Esophagus muscularis mucosa (tissue), 4 donors: ENCODE results near the gene HOXA10. TPM values are rescaled to one million over a fixed set of nuclear protein-coding genes. Genes with fewer than 3 reads are reported as not detected.

Experiments used
- DNase-seq: peaks from one replicate; pipeline ENCODE4 v3.0.0-alpha.2; 2017; ENCODE audit errors: extremely low spot score
- H3K27ac ChIP-seq, 4 donors: fragments of 200-600 bp; sonication (generic); replicated peaks in 1 of 4; 1 replicate in 3 of 4; 2 replicates in 1 of 4; pipeline ENCODE4 v1.5.1; 2016 to 2019; ENCODE audit warnings: mild to moderate bottlenecking in 1 of 4
- H3K27me3 ChIP-seq, 4 donors: fragments of 200-600 bp; sonication (generic); one replicate each; pipeline versions ENCODE4 v1.5.1 to v1.6.0; 2016 to 2019
- H3K36me3 ChIP-seq, 4 donors: fragments of 200-600 bp; sonication (generic); one replicate each; pipeline ENCODE4 v1.5.1; 2016 to 2019
- H3K4me1 ChIP-seq, 4 donors: fragments of 200-600 bp; sonication (generic); one replicate each; pipeline ENCODE4 v1.5.1; 2016 to 2019
- H3K4me3 ChIP-seq, 4 donors: fragments of 200-600 bp; sonication (generic); 1 replicate in 2 of 4; 2 replicates in 2 of 4; pipeline ENCODE4 v1.5.1; 2016 to 2019; ENCODE audit warnings: mild to moderate bottlenecking in 4 of 4, moderate library complexity in 1 of 4
- H3K9me3 ChIP-seq, 4 donors: fragments of 200-600 bp; sonication (generic); 1 replicate in 3 of 4; 2 replicates in 1 of 4; pipeline ENCODE4 v1.5.1; 2016 to 2019
- EP300 ChIP-seq: sonication (generic); formaldehyde crosslinking; IDR thresholded peaks from one replicate; pipeline ENCODE4 v1.6.1; 2017; ENCODE audit warnings: antibody characterized with exemption
- POLR2A ChIP-seq: fragments of 450-650 bp; IDR thresholded peaks from one replicate; pipeline ENCODE4 v1.6.1; 2017; ENCODE audit warnings: antibody characterized with exemption, moderate library complexity, mild to moderate bottlenecking, low read depth
- POLR2AphosphoS5 ChIP-seq, 2 donors: sonication (generic); formaldehyde crosslinking; IDR thresholded peaks; one replicate each; pipeline ENCODE4 v1.6.1; 2017; ENCODE audit warnings: antibody characterized with exemption in 2 of 2
- WGBS: methylation state at CpG from one replicate; pipeline ENCODE4 v1.1.5; 2018; 5-methylcytosine and 5-hydroxymethylcytosine counted together
- intact Hi-C: fragments of 100-400 bp; cut with DNase I; formaldehyde crosslinking; loops from one replicate; pipeline ENCODE4 v1.15.1; 2023
- total RNA-seq, 4 donors: library from RNA; depleted of rRNA; stranded (reverse); fragments of >200 nt; gene quantifications; one replicate each; pipeline versions ENCODE4 v1.1.0 to v1.2.1, GENCODE V29; 2016
- TF ChIP-seq, protein P1 (sequence below), 3 experiments: fragments of 200-600 bp in 2 of 3; fragments of 450-650 bp in 1 of 3; sonication (generic) in 2 of 3; IDR thresholded peaks; one replicate each; pipeline ENCODE4 v1.5.1; 2017 to 2019; ENCODE audit warnings: antibody characterized with exemption in 3 of 3, mild to moderate bottlenecking in 2 of 3, moderate library complexity in 1 of 3

HOXA10 gene
- total RNA-seq, 4 donors from 2014 or later = not detected

DNA sequence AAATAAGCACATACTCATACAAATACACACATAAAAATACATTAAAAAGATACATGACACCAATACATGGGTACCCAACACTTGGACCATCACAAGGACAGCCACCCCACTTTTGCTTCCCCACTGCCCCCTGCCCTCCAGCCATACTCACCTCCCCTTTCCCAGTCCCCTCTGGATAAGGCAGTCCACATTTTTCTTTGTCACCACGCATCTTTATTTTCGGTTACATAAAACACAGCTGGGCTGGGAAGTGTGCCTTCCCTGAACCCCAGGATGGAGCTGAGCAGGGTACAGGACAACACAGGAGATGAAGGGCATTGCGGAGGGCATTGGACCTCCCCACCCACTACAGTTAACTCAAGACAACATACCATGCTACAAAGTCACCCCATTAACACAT, 20.6 kb downstream of the HOXA10 start:
- Histone ChIP-seq H3K36me3 (no peaks in the 10 kb centered on the region), H3K9me3 (no peaks in the 10 kb centered on the region), H3K27ac (no peak overlapping the region), H3K27me3 (peaks cover 38 to 95% (median 73%) of the 10 kb centered on the region in 4 donors), H3K4me1 (peaks cover 45 to 70% (median 59%) of the 10 kb centered on the region in 4 donors), H3K4me3 (no peak overlapping the region)
- intact Hi-C loops = loop anchor here (10.0 kb wide), 1 partner anchor 1259 kb away; no protein-coding TSS in a partner anchor
- TF ChIP-seq POLR2A (no peak), POLR2AphosphoS5 (IDR thresholded peaks at IDR 0.05) (no peak), EP300 (no peak)
- TF ChIP-seq, protein P1, sequence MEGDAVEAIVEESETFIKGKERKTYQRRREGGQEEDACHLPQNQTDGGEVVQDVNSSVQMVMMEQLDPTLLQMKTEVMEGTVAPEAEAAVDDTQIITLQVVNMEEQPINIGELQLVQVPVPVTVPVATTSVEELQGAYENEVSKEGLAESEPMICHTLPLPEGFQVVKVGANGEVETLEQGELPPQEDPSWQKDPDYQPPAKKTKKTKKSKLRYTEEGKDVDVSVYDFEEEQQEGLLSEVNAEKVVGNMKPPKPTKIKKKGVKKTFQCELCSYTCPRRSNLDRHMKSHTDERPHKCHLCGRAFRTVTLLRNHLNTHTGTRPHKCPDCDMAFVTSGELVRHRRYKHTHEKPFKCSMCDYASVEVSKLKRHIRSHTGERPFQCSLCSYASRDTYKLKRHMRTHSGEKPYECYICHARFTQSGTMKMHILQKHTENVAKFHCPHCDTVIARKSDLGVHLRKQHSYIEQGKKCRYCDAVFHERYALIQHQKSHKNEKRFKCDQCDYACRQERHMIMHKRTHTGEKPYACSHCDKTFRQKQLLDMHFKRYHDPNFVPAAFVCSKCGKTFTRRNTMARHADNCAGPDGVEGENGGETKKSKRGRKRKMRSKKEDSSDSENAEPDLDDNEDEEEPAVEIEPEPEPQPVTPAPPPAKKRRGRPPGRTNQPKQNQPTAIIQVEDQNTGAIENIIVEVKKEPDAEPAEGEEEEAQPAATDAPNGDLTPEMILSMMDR (IDR thresholded peaks at IDR 0.05) = no peak
- WGBS = 44% methylated on average over 3 of the region's 3 CpGs
- DNase-seq = no peak

DNA sequence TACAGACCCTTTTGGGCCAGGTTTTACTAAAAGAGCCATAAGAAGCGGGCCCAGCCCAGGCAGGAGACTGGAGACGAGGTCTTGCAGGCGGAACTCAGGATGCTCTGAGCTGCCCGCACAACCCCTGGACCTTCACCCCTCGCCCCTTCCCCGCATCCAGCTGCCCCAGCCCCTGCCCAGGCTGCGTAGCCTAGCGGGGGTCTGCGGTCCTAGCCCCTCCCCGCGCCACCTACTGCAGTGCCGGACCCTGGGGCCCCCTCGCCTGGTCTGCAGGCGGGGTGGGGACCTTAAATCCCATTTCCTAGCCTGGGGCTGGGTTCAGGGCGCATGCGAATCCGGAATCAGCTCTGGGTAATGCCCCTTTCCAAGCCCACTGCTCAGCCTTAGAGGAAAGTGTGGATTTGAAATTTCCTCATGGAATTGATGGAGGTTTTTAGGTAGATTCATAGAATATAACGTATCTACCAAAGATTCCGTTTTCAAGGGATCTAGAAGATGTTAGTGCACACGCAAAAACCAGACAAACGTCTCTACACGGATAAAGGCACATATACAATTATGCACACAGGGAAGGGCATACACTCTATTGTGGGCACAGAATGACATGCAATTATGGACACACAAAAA, 21.2 kb downstream of the HOXA10 start:
- no peaks in the 10 kb centered on the region for H3K36me3 ChIP-seq
- no peaks in the 10 kb centered on the region for H3K9me3 ChIP-seq
- H3K27me3 ChIP-seq = peaks cover 40 to 95% (median 68%) of the 10 kb centered on the region in 4 donors
- peak overlapping the region in 3 of 4 donors; percentile 42 to 58 (median 46) for H3K4me3 ChIP-seq
- peak overlapping the region in 1 of 4 donors; percentile 28 for H3K27ac ChIP-seq
- intact Hi-C loops = loop anchor here (10.0 kb wide), 1 partner anchor 1258 kb away; no protein-coding TSS in a partner anchor
- DNase-seq = no peak
- 40% methylated on average over 21 of the region's 22 CpGs for WGBS
- H3K4me1 ChIP-seq = peaks cover 51 to 68% (median 62%) of the 10 kb centered on the region in 4 donors
- TF ChIP-seq POLR2AphosphoS5 (IDR thresholded peaks at IDR 0.05) = no peak
- TF ChIP-seq POLR2A = no peak

DNA sequence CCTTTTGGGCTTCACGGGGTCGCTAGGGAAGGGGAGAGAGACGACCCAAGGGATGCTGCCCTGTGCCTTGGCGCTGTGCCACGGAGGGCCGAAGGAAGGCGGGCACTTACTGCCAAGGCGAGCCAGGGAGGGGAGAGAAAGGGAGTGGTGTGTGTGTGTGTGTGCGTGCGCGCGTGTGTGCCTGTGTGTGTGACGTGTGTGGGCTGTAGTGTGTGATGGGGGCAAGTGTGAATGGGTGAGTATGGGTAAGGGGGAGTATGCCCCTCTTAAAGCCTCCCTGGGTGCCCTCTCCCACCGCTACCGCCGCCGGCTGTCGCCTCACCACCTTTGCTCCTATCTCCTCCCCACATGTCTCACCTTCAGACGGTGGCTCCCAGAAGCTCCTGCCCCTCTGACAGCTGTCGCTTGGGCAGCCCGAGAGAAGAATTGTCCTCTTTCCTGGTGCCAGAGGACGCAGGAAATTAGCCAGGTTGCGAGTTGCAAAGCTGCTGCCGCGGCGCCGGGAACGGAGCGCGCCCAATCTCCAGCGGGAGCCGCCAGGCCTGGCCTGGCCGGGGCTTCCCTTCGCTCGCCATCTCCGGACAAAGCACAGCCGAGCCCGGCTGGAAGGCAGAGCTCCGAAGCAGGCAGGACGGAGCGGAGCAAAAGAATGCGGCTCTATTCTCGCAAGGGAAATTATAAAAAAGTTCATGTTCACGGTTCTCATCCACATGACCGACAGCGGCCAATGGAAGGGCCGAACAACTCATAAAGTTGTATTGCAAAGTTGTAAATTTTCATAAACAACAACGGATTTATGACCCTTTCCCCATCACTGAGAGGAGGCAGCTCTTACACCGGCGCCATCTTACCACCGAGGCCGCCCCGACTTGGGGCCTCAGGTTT, 21.9 kb downstream of the HOXA10 start, which contains the start of gene HOXA3:
Gene HOXA3 (minus strand): TSS at position 653 of the 885 bp plus-strand sequence. CDS start 41,943 bp downstream, outside the sequence.
- H3K4me1 ChIP-seq = peaks cover 55 to 70% (median 66%) of the 10 kb centered on the region in 4 donors
- H3K27me3 ChIP-seq = peaks cover 40 to 95% (median 64%) of the 10 kb centered on the region in 4 donors
- no peaks in the 10 kb centered on the region for H3K36me3 ChIP-seq
- peak within 1 kb of the TSS; percentile 41 to 58 (median 44) for H3K4me3 ChIP-seq
- H3K27ac ChIP-seq = peak within 1 kb of the TSS in 2 of 4 donors; percentile 18 to 28
- intact Hi-C loops = loop anchor here (10.0 kb wide), 1 partner anchor 1257 kb away; no protein-coding TSS in a partner anchor
- DNase-seq = no peak
- TF ChIP-seq EP300 = no peak
- peak in 1 of 2 donors; percentile 13 for TF ChIP-seq POLR2AphosphoS5 (IDR thresholded peaks at IDR 0.05)
- TF ChIP-seq, protein P1 (IDR thresholded peaks at IDR 0.05) = no peak
- no peak for TF ChIP-seq POLR2A
- H3K9me3 ChIP-seq = no peaks in the 10 kb centered on the region
- WGBS = 18% methylated on average over 33 of the region's 53 CpGs

DNA sequence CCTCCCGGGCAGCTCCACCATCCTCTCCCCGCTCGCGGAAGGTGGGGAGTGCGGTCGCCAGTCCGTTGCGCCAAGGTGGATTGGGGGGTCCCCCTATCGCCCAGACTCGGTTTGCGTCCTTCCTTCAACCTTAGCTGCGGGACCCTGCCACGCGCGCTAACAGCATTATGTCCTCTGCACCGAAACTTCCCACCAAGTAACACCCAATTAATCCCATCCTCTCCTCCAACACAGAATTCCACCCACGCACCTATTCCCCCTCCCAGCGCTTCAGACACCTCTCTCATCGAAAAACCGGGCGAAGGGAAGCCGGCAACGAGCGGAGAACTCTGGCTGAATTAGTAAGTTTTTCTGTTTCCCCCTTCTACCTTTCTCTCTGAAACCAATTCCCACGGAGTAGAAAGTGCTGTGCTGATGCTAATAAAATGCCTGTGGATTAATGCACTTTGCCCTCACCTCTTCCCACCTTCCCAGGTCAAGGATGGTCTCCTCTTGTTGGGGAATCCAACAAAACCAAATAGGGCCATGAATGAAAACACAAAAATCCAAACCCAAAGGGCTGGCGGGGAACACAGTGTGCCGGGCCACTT, 22.7 kb downstream of the HOXA10 start:
- intact Hi-C loops = loop anchor here (10.0 kb wide), 1 partner anchor 1257 kb away; no protein-coding TSS in a partner anchor
- no peaks in the 10 kb centered on the region for H3K9me3 ChIP-seq
- peaks cover 35 to 95% (median 59%) of the 10 kb centered on the region in 4 donors for H3K27me3 ChIP-seq
- no peaks in the 10 kb centered on the region for H3K36me3 ChIP-seq
- H3K27ac ChIP-seq = peak overlapping the region in 3 of 4 donors; percentile 1 to 21 (median 10)
- TF ChIP-seq POLR2A (no peak), EP300 (no peak), POLR2AphosphoS5 (IDR thresholded peaks at IDR 0.05) (no peak)
- TF ChIP-seq, protein P1 (IDR thresholded peaks at IDR 0.05) = no peak
- peaks cover 52 to 64% (median 60%) of the 10 kb centered on the region in 4 donors for H3K4me1 ChIP-seq
- DNase-seq = no peak
- WGBS = 12% methylated on average over 15 of the region's 27 CpGs
- H3K4me3 ChIP-seq = peak overlapping the region; percentile 41 to 58 (median 44)
